GM23338 (cell line): Measurements from ENCODE around the gene KLHL21. TPM values are rescaled to one million over a fixed set of nuclear protein-coding genes. Genes with fewer than 3 reads are reported as not detected.

Experiments
- ATAC-seq: fragments of 200-7000 bp; cut with Tn5 transposase; 3 replicates; pipeline ENCODE4 v1.9.1; 2020
- DNase-seq: peaks from one replicate; pipeline ENCODE4 v3.0.0-alpha.2; 2015; ENCODE audit warnings: low spot score
- H2AFZ ChIP-seq: fragments of 200-600 bp; sonication (generic); 2 replicates; pipeline ENCODE4 v1.8.0; 2016; ENCODE audit warnings: antibody characterized with exemption, mild to moderate bottlenecking, moderate library complexity
- H3F3A ChIP-seq: fragments of 200-600 bp; sonication (generic); replicated peaks from 2 replicates; pipeline ENCODE4 v1.8.0; 2017; ENCODE audit warnings: antibody characterized with exemption, mixed run types, low read depth
- H3K27ac ChIP-seq: fragments of 200-600 bp; sonication (generic); 2 replicates; pipeline ENCODE4 v1.6.1; 2016; ENCODE audit warnings: low read depth
- H3K27me3 ChIP-seq: fragments of 200-600 bp; sonication (generic); 2 replicates; pipeline ENCODE4 v1.8.0; 2016; ENCODE audit warnings: mild to moderate bottlenecking, mixed run types, moderate library complexity; ENCODE audit not compliant: insufficient read depth
- H3K36me3 ChIP-seq: fragments of 200-600 bp; sonication (generic); 2 replicates; pipeline ENCODE4 v1.8.0; 2016; ENCODE audit warnings: mild to moderate bottlenecking; ENCODE audit not compliant: insufficient read depth
- H3K4me1 ChIP-seq: fragments of 200-600 bp; sonication (generic); 2 replicates; pipeline ENCODE4 v1.8.0; 2016; ENCODE audit warnings: mild to moderate bottlenecking, moderate library complexity; ENCODE audit not compliant: insufficient read depth
- H3K4me2 ChIP-seq: fragments of 200-600 bp; sonication (generic); 2 replicates; pipeline ENCODE4 v1.7.1; 2017; ENCODE audit warnings: mixed run types
- H3K4me3 ChIP-seq: fragments of 200-600 bp; sonication (generic); 2 replicates; pipeline ENCODE4 v1.6.1; 2016; ENCODE audit warnings: mixed run types
- H3K79me2 ChIP-seq: fragments of 200-600 bp; sonication (generic); replicated peaks from 2 replicates; pipeline ENCODE4 v1.8.0; 2017; ENCODE audit warnings: mild to moderate bottlenecking; ENCODE audit not compliant: insufficient read depth
- H3K9me2 ChIP-seq: fragments of 200-600 bp; sonication (generic); 2 replicates; pipeline ENCODE4 v1.8.0; 2017; ENCODE audit not compliant: insufficient read depth
- H4K20me1 ChIP-seq: fragments of 200-600 bp; sonication (generic); replicated peaks from 2 replicates; pipeline ENCODE4 v1.8.0; 2017; ENCODE audit warnings: mild to moderate bottlenecking; ENCODE audit not compliant: insufficient read depth
- H3K27ac Mint-ChIP-seq: 2 replicates; pipeline ENCODE4 v1.8.0; 2020; ENCODE audit warnings: inconsistent platforms, mild to moderate bottlenecking, moderate library complexity, mixed read lengths
- H3K27me3 Mint-ChIP-seq: 3 replicates; pipeline ENCODE4 v1.8.0; 2022; ENCODE audit warnings: low read depth, mild to moderate bottlenecking, moderate library complexity, mixed read lengths, inconsistent platforms; ENCODE audit not compliant: insufficient read depth, poor library complexity
- H3K36me3 Mint-ChIP-seq: 3 replicates; pipeline ENCODE4 v1.8.0; 2021; ENCODE audit warnings: low read depth, mild to moderate bottlenecking, inconsistent platforms, moderate library complexity, mixed read lengths
- H3K4me1 Mint-ChIP-seq: 3 replicates; pipeline ENCODE4 v1.8.0; 2020; ENCODE audit warnings: mild to moderate bottlenecking, inconsistent platforms, mixed read lengths
- H3K4me3 Mint-ChIP-seq: 3 replicates; pipeline ENCODE4 v1.8.0; 2021; ENCODE audit warnings: moderate library complexity, mild to moderate bottlenecking, inconsistent platforms, mixed read lengths
- H3K9me3 Mint-ChIP-seq: 3 replicates; pipeline ENCODE4 v1.8.0; 2020; ENCODE audit warnings: moderate library complexity, mild to moderate bottlenecking, inconsistent platforms, mixed read lengths
- CREB1 ChIP-seq: fragments of 250-450 bp; sonication (Bioruptor Pico); IDR thresholded peaks from 2 replicates; pipeline ENCODE4 v1.5.0; 2020; ENCODE audit warnings: low read depth, mild to moderate bottlenecking, moderate library complexity
- EZH2 ChIP-seq: fragments of 200-600 bp; sonication (generic); IDR thresholded peaks from one replicate; pipeline ENCODE4 v1.8.0; 2017; ENCODE audit warnings: antibody characterized with exemption, mild to moderate bottlenecking, low read depth; ENCODE audit not compliant: unreplicated experiment
- EZH2phosphoT487 ChIP-seq: fragments of 200-600 bp; sonication (generic); IDR thresholded peaks from one replicate; pipeline ENCODE4 v1.8.1; 2018; ENCODE audit warnings: antibody characterized with exemption; ENCODE audit not compliant: unreplicated experiment
- JUNB ChIP-seq: IDR thresholded peaks from one replicate; pipeline ENCODE4 v1.6.1; 2016; ENCODE audit warnings: antibody characterized with exemption; ENCODE audit not compliant: unreplicated experiment
- NANOG ChIP-seq: IDR thresholded peaks from 2 replicates; pipeline ENCODE4 v1.6.1; 2016; ENCODE audit warnings: antibody characterized with exemption, borderline replicate concordance
- POLR2AphosphoS5 ChIP-seq: IDR thresholded peaks from 2 replicates; pipeline ENCODE4 v1.6.1; 2016; ENCODE audit warnings: antibody characterized with exemption, low read depth
- STAT1 ChIP-seq: IDR thresholded peaks from one replicate; pipeline ENCODE4 v1.6.1; 2016; ENCODE audit warnings: antibody characterized with exemption; ENCODE audit not compliant: unreplicated experiment
- ZNF114 ChIP-seq: fragments of 250-450 bp; sonication (Bioruptor Pico); IDR thresholded peaks from 2 replicates; pipeline ENCODE4 v1.5.0; 2020; ENCODE audit warnings: mild to moderate bottlenecking, moderate library complexity
- ZNF331 ChIP-seq: fragments of 250-450 bp; sonication (Bioruptor Pico); IDR thresholded peaks from 2 replicates; pipeline ENCODE4 v1.5.0; 2020; ENCODE audit warnings: low read depth, mild to moderate bottlenecking, moderate library complexity
- polyA plus RNA-seq: library from polyadenylated mRNA; unstranded; fragments of >200 nt; fragmentation: Nextera tagmentation; extraction: Ambion mirVana; gene quantifications from 2 replicates; pipeline ENCODE4 v1.2.1, GENCODE V29; 2016
- total RNA-seq: library from RNA; depleted of rRNA; stranded (reverse); fragments of >200 nt; shearing (Covaris generic); gene quantifications from 2 replicates; pipeline ENCODE4 v1.2.3, GENCODE V29; 2014
- TF ChIP-seq, protein P1 (sequence below): fragments of 250-450 bp; sonication (Bioruptor Pico); IDR thresholded peaks from 2 replicates; pipeline ENCODE4 v1.5.0; 2020; ENCODE audit warnings: mild to moderate bottlenecking, moderate library complexity
- TF ChIP-seq, protein P2 (sequence below): IDR thresholded peaks from one replicate; pipeline ENCODE4 v1.6.1; 2018; ENCODE audit warnings: antibody characterized with exemption; ENCODE audit not compliant: unreplicated experiment
- TF ChIP-seq, protein P3 (sequence below): IDR thresholded peaks from 2 replicates; pipeline ENCODE4 v1.6.1; 2016; ENCODE audit warnings: antibody characterized with exemption
- TF ChIP-seq, protein P4 (sequence below), 2 experiments: fragments of 200-600 bp in 1 of 2; sonication (generic) in 1 of 2; conservative IDR thresholded peaks; 2 replicates each; pipeline versions ENCODE4 v1.5.1 to v1.6.1; 2016 to 2017; ENCODE audit warnings: antibody characterized with exemption in 2 of 2, low read depth in 2 of 2, mild to moderate bottlenecking in 2 of 2, moderate library complexity in 1 of 2

The KLHL21 gene
- total and polyA plus RNA-seq, 2 experiments from 2014 or later: 7.3 to 35.9 TPM

DNA sequence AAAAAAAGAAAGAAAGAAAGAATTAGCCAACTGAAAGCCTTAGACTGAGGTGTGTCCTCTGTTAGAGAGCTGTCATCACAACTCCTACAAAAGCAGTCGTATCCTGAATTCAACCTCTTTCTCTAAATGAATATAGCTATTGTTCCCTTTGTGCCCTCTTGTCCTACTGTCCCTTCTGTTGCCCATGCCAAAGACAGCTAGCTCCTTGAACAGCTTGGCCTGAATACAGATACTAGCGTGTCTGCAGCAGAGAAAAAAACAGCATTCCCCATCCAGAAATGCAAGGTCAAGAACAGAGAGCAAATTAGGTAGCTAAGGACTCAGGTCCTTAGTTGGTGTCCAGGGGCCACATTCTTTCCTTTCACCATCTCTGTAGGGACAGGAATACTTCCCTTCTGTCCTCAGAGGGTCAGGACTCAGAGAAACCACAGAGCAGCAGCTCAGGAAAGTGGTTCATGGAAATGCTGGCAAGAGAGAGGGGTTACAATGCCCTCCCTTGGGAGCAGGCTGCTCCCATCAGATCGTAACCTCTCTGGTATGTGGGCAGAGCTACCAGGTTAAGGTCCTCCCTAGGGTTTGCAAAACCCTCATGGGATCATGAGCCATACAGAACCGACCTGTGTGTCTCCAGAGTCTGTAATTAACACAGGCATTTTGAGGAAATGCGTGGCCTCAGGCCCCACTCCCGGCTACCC is 24.7 kb downstream of the KLHL21 start:
- H3K27me3 Mint-ChIP-seq: peaks cover 3% of the 10 kb centered on the region
- no peak overlapping the region for H3K4me3 Mint-ChIP-seq
- no peaks in the 10 kb centered on the region for H3K36me3 ChIP-seq
- H4K20me1 ChIP-seq: no peaks in the 10 kb centered on the region; the same call in 1 of the 2 replicates
- H3K4me1 Mint-ChIP-seq: peaks cover 14% of the 10 kb centered on the region
- H3K4me2 ChIP-seq: no peak overlapping the region
- DNase-seq (no peak), ATAC-seq (no peak)
- no peak overlapping the region for H3K27ac ChIP-seq
- 0 out of 3 replicates have a peak, but pooled peaks cover 2% of the 10 kb centered on the region for H3K36me3 Mint-ChIP-seq
- no peaks in the 10 kb centered on the region for H3K9me3 Mint-ChIP-seq
- no peak overlapping the region for H2AFZ ChIP-seq
- no peaks in the 10 kb centered on the region; the same call in 1 of the 2 replicates for H3F3A ChIP-seq
- peaks cover 13% of the 10 kb centered on the region; the same call in 1 of the 2 replicates for H3K4me1 ChIP-seq
- H3K79me2 ChIP-seq: peaks cover 14% of the 10 kb centered on the region
- no peaks in the 10 kb centered on the region for H3K27me3 ChIP-seq
- no peak overlapping the region for H3K4me3 ChIP-seq
- H3K9me2 ChIP-seq: no peaks in the 10 kb centered on the region
- H3K27ac Mint-ChIP-seq: no peak overlapping the region
- no peak for TF ChIP-seq ZNF331
- no peak for TF ChIP-seq CREB1 (CRISPR knock-in tag)
- no peak for TF ChIP-seq EZH2
- TF ChIP-seq POLR2AphosphoS5: no peak
- TF ChIP-seq, protein P1, sequence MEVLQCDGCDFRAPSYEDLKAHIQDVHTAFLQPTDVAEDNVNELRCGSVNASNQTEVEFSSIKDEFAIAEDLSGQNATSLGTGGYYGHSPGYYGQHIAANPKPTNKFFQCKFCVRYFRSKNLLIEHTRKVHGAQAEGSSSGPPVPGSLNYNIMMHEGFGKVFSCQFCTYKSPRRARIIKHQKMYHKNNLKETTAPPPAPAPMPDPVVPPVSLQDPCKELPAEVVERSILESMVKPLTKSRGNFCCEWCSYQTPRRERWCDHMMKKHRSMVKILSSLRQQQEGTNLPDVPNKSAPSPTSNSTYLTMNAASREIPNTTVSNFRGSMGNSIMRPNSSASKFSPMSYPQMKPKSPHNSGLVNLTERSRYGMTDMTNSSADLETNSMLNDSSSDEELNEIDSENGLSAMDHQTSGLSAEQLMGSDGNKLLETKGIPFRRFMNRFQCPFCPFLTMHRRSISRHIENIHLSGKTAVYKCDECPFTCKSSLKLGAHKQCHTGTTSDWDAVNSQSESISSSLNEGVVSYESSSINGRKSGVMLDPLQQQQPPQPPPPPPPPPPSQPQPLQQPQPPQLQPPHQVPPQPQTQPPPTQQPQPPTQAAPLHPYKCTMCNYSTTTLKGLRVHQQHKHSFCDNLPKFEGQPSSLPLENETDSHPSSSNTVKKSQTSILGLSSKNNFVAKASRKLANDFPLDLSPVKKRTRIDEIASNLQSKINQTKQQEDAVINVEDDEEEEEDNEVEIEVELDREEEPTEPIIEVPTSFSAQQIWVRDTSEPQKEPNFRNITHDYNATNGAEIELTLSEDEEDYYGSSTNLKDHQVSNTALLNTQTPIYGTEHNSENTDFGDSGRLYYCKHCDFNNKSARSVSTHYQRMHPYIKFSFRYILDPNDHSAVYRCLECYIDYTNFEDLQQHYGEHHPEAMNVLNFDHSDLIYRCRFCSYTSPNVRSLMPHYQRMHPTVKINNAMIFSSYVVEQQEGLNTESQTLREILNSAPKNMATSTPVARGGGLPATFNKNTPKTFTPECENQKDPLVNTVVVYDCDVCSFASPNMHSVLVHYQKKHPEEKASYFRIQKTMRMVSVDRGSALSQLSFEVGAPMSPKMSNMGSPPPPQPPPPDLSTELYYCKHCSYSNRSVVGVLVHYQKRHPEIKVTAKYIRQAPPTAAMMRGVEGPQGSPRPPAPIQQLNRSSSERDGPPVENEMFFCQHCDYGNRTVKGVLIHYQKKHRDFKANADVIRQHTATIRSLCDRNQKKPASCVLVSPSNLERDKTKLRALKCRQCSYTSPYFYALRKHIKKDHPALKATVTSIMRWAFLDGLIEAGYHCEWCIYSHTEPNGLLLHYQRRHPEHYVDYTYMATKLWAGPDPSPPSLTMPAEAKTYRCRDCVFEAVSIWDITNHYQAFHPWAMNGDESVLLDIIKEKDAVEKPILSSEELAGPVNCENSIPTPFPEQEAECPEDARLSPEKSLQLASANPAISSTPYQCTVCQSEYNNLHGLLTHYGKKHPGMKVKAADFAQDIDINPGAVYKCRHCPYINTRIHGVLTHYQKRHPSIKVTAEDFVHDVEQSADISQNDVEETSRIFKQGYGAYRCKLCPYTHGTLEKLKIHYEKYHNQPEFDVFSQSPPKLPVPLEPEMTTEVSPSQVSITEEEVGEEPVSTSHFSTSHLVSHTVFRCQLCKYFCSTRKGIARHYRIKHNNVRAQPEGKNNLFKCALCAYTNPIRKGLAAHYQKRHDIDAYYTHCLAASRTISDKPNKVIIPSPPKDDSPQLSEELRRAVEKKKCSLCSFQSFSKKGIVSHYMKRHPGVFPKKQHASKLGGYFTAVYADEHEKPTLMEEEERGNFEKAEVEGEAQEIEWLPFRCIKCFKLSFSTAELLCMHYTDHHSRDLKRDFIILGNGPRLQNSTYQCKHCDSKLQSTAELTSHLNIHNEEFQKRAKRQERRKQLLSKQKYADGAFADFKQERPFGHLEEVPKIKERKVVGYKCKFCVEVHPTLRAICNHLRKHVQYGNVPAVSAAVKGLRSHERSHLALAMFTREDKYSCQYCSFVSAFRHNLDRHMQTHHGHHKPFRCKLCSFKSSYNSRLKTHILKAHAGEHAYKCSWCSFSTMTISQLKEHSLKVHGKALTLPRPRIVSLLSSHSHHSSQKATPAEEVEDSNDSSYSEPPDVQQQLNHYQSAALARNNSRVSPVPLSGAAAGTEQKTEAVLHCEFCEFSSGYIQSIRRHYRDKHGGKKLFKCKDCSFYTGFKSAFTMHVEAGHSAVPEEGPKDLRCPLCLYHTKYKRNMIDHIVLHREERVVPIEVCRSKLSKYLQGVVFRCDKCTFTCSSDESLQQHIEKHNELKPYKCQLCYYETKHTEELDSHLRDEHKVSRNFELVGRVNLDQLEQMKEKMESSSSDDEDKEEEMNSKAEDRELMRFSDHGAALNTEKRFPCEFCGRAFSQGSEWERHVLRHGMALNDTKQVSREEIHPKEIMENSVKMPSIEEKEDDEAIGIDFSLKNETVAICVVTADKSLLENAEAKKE: no peak
- TF ChIP-seq ZNF114 (CRISPR knock-in tag): no peak
- TF ChIP-seq, protein P2, sequence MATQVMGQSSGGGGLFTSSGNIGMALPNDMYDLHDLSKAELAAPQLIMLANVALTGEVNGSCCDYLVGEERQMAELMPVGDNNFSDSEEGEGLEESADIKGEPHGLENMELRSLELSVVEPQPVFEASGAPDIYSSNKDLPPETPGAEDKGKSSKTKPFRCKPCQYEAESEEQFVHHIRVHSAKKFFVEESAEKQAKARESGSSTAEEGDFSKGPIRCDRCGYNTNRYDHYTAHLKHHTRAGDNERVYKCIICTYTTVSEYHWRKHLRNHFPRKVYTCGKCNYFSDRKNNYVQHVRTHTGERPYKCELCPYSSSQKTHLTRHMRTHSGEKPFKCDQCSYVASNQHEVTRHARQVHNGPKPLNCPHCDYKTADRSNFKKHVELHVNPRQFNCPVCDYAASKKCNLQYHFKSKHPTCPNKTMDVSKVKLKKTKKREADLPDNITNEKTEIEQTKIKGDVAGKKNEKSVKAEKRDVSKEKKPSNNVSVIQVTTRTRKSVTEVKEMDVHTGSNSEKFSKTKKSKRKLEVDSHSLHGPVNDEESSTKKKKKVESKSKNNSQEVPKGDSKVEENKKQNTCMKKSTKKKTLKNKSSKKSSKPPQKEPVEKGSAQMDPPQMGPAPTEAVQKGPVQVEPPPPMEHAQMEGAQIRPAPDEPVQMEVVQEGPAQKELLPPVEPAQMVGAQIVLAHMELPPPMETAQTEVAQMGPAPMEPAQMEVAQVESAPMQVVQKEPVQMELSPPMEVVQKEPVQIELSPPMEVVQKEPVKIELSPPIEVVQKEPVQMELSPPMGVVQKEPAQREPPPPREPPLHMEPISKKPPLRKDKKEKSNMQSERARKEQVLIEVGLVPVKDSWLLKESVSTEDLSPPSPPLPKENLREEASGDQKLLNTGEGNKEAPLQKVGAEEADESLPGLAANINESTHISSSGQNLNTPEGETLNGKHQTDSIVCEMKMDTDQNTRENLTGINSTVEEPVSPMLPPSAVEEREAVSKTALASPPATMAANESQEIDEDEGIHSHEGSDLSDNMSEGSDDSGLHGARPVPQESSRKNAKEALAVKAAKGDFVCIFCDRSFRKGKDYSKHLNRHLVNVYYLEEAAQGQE: no peak
- TF ChIP-seq EZH2phosphoT487: no peak
- TF ChIP-seq, protein P3, sequence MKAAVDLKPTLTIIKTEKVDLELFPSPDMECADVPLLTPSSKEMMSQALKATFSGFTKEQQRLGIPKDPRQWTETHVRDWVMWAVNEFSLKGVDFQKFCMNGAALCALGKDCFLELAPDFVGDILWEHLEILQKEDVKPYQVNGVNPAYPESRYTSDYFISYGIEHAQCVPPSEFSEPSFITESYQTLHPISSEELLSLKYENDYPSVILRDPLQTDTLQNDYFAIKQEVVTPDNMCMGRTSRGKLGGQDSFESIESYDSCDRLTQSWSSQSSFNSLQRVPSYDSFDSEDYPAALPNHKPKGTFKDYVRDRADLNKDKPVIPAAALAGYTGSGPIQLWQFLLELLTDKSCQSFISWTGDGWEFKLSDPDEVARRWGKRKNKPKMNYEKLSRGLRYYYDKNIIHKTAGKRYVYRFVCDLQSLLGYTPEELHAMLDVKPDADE: no peak
- no peak for TF ChIP-seq NANOG
- no peak for TF ChIP-seq JUNB
- TF ChIP-seq, protein P4, sequence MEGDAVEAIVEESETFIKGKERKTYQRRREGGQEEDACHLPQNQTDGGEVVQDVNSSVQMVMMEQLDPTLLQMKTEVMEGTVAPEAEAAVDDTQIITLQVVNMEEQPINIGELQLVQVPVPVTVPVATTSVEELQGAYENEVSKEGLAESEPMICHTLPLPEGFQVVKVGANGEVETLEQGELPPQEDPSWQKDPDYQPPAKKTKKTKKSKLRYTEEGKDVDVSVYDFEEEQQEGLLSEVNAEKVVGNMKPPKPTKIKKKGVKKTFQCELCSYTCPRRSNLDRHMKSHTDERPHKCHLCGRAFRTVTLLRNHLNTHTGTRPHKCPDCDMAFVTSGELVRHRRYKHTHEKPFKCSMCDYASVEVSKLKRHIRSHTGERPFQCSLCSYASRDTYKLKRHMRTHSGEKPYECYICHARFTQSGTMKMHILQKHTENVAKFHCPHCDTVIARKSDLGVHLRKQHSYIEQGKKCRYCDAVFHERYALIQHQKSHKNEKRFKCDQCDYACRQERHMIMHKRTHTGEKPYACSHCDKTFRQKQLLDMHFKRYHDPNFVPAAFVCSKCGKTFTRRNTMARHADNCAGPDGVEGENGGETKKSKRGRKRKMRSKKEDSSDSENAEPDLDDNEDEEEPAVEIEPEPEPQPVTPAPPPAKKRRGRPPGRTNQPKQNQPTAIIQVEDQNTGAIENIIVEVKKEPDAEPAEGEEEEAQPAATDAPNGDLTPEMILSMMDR (conservative IDR thresholded peaks at IDR 0.05; ENCODE audit: low read depth in 2 of 2): no peak
- TF ChIP-seq STAT1: no peak
